ENCODE measurements around the gene VEZF1.
A peak's percentile ranks its signal among the peaks of the same experiment; 100 is the strongest.

Gene VEZF1

GRCh38 chr17:58010067-58010799 lies 22.2 kb upstream of the VEZF1 start:
- TF ChIP-seq, protein P1, sequence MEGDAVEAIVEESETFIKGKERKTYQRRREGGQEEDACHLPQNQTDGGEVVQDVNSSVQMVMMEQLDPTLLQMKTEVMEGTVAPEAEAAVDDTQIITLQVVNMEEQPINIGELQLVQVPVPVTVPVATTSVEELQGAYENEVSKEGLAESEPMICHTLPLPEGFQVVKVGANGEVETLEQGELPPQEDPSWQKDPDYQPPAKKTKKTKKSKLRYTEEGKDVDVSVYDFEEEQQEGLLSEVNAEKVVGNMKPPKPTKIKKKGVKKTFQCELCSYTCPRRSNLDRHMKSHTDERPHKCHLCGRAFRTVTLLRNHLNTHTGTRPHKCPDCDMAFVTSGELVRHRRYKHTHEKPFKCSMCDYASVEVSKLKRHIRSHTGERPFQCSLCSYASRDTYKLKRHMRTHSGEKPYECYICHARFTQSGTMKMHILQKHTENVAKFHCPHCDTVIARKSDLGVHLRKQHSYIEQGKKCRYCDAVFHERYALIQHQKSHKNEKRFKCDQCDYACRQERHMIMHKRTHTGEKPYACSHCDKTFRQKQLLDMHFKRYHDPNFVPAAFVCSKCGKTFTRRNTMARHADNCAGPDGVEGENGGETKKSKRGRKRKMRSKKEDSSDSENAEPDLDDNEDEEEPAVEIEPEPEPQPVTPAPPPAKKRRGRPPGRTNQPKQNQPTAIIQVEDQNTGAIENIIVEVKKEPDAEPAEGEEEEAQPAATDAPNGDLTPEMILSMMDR (IDR thresholded peaks at IDR 0.05; ENCODE audit: low read depth, low read length): no peak
- H3K4me3 ChIP-seq (ENCODE audit: low read depth, low read length): no peak overlapping the region

DNA sequence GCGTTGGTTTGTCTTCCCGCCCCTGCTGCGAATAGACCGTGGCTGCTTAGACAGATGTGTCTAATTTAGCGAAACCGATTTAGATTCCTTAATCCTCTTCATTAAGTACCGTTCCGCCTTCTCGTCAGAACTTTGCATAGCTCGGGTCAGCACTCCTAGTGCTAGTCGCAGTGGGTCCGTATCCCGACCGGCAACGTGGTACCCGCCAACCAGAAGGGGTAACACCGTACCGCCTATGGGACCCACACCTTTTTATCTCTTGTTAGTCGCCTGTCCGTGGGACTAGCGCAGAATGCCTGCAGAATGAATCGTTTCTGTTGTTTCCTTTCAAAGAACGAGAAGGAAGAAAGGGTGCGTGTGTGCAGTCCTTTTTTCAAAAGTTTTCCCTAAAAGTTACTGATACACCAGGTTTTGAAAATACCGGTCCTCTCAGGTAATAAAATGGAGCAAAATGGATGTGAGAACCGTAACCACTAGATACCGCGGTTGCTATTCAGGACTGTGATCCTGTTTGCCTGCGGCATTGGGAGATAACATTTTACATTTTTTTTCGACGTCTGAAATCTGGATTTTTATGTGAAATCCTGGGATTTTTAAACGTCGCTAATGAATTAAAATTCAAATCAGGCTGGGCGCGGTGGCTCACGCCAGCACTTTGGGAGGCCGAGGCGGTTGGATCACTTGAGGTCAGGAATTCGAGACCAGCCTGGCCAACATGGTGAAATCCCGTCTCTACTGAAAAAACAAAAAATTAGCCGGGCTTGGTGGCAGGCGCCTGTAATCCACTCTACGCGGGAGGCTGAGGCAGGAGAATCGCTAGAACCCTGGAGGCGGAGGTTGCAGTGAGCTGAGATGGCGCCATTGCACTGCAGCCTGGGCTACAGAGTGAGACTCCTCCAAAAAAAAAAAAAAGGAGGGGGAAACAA lies 20.0 kb upstream of the VEZF1 start:
- TF ChIP-seq, protein P1 (IDR thresholded peaks at IDR 0.05; ENCODE audit: low read depth, low read length): no peak
- H3K4me3 ChIP-seq (ENCODE audit: low read depth, low read length): peak overlapping the region; percentile 76

GRCh38 chr17:58006924-58007780 lies 19.1 kb upstream of the VEZF1 start, which contains the start of gene SRSF1:
Gene SRSF1, minus strand, starts transcription at chr17:58007246. Its CDS starts 109 bp downstream, at chr17:58007137.
- TF ChIP-seq, protein P1 (IDR thresholded peaks at IDR 0.05; ENCODE audit: low read depth, low read length): no peak
- H3K4me3 ChIP-seq (ENCODE audit: low read depth, low read length): peak within 1 kb of the TSS; percentile 76

DNA sequence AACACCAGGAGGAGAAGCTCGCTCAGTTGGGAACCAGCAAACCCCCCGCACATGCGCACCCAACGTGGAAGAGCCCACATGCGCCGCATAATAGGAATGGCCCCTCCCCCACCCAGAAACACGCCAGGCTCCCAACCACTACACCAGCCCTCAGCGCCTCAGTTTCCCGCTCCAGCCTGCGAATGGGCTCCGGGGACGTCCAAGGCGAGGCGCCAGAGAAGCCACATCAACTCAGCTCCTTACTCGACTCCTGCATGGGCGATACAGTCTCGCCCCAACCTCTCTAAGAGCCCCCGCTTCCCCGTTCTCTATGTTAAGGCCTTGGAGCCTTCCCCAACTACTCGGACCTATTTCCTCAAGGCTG lies 18.5 kb upstream of the VEZF1 start:
- H3K4me3 ChIP-seq (ENCODE audit: low read depth, low read length): peak overlapping the region; percentile 76
- TF ChIP-seq, protein P1 (IDR thresholded peaks at IDR 0.05; ENCODE audit: low read depth, low read length): no peak

- H3K4me3 ChIP-seq (ENCODE audit: low read depth, low read length): peak overlapping the region; percentile 76
- TF ChIP-seq, protein P1 (IDR thresholded peaks at IDR 0.05; ENCODE audit: low read depth, low read length): no peak
Measured at GRCh38 chr17:58005728-58006559, 17.9 kb upstream of the VEZF1 start.

DNA sequence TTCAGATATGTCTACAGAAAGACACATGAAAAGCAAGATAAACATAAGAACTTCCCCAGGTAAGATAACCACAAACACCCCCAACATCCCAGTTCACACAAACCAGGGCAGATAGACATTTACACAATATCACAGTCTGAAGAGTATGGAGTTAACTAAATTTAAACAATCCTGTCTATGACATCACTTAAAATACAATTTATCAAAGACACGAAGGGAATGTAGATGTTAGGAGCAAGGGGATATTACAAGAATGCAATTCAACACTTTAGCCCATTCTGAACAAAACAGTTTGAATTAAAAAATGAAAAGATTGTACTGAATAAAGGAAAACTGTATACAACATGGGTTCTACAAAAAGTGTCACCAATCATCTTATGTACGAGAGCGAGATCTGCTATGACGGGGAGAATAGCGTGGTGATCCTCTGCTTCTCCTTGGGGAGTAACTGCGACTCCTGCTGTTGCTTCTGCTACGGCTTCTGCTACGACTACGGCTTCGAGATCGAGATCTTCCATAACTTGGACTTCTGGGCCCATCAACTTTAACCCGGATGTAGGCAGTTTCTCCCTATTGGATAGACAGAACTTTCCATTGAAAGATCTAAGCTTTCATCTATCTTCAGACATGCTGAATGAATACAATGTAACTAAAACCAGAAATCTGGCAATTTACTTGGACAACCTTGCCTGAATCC lies 17.1 kb upstream of the VEZF1 start:
- H3K4me3 ChIP-seq (ENCODE audit: low read depth, low read length): peak overlapping the region; percentile 76
- TF ChIP-seq, protein P1 (IDR thresholded peaks at IDR 0.05; ENCODE audit: low read depth, low read length): no peak

Measured in WI38 (cell line).